Endodermal cell (in vitro differentiated cells): ENCODE measurements around the gene ZNF462. TPM values are rescaled to one million over a fixed set of nuclear protein-coding genes. Genes with fewer than 3 reads are reported as not detected.

Experiments used
- DNase-seq: peaks from one replicate; pipeline ENCODE4 v3.0.0-alpha.2; 2017
- H3K27ac ChIP-seq: 2 replicates; pipeline ENCODE4 v1.5.1; 2013; ENCODE audit warnings: mild to moderate bottlenecking, low read depth, low read length, moderate library complexity
- H3K27me3 ChIP-seq: 2 replicates; pipeline ENCODE4 v1.6.1; 2013; ENCODE audit warnings: mild to moderate bottlenecking, low read length, moderate library complexity; ENCODE audit not compliant: insufficient read depth, control insufficient read depth, poor library complexity, severe bottlenecking
- H3K36me3 ChIP-seq: 2 replicates; pipeline ENCODE4 v1.7.0; 2013; ENCODE audit warnings: mild to moderate bottlenecking, low read length, moderate library complexity; ENCODE audit not compliant: control insufficient read depth, insufficient read depth
- H3K4me1 ChIP-seq: one replicate; pipeline ENCODE4 v1.7.0; 2013; ENCODE audit warnings: low read length; ENCODE audit not compliant: control insufficient read depth, insufficient read depth
- H3K4me3 ChIP-seq: 2 replicates; pipeline ENCODE4 v1.5.1; 2013; ENCODE audit warnings: mild to moderate bottlenecking, low read length, moderate library complexity
- H3K9ac ChIP-seq: 2 replicates; pipeline ENCODE4 v1.6.1; 2013; ENCODE audit warnings: mild to moderate bottlenecking, low read length, moderate library complexity; ENCODE audit not compliant: poor library complexity, severe bottlenecking; ENCODE audit errors: extremely low read depth
- H3K9me3 ChIP-seq: 2 replicates; pipeline ENCODE4 v1.6.1; 2013; ENCODE audit warnings: mild to moderate bottlenecking, low read length, moderate library complexity; ENCODE audit not compliant: control insufficient read depth
- H3K27ac Mint-ChIP-seq: 2 replicates; pipeline ENCODE4 v1.8.0; 2020; ENCODE audit warnings: mixed read lengths
- H3K27me3 Mint-ChIP-seq: 2 replicates; pipeline ENCODE4 v1.8.0; 2021; ENCODE audit warnings: mild to moderate bottlenecking, mixed read lengths; ENCODE audit not compliant: insufficient read depth
- H3K36me3 Mint-ChIP-seq: 2 replicates; pipeline ENCODE4 v1.8.0; 2020; ENCODE audit warnings: low read depth, mixed read lengths
- H3K4me1 Mint-ChIP-seq: 2 replicates; pipeline ENCODE4 v1.8.0; 2020; ENCODE audit warnings: mixed read lengths
- H3K4me3 Mint-ChIP-seq: 2 replicates; pipeline ENCODE4 v1.8.0; 2020; ENCODE audit warnings: mild to moderate bottlenecking, moderate library complexity, mixed read lengths
- H3K9me3 Mint-ChIP-seq: 2 replicates; pipeline ENCODE4 v1.8.0; 2020; ENCODE audit warnings: mild to moderate bottlenecking, mixed read lengths
- WGBS, 2 experiments: methylation state at CpG; one replicate each; pipeline versions ENCODE4 v1.1.5 to v1.1.7; 2013; ENCODE audit warnings: missing lambda C conversion rate in 2 of 2, mixed read lengths in 1 of 2; ENCODE audit not compliant: insufficient coverage in 1 of 2, insufficient read length in 1 of 2; 5-methylcytosine and 5-hydroxymethylcytosine counted together
- total RNA-seq, 2 donors: library from RNA; stranded (reverse); fragmentation: NEBNext Ultra II Directional in 1 of 2; extraction: Animal tissue kit (Norgen Biotek cat#: 25700) in 1 of 2; gene quantifications; 2 replicates in 1 of 2; 3 replicates in 1 of 2; pipeline ENCODE4 v1.2.1, GENCODE V29; 2021
- TF ChIP-seq, protein P1 (sequence below): fragments of 200-600 bp; sonication (generic); conservative IDR thresholded peaks from 2 replicates; pipeline ENCODE4 v1.5.0; 2021; ENCODE audit warnings: antibody characterized with exemption, mild to moderate bottlenecking

Gene ZNF462
- total RNA-seq, 2 donors from 2014 or later = 68.2 to 88.4 TPM

DNA sequence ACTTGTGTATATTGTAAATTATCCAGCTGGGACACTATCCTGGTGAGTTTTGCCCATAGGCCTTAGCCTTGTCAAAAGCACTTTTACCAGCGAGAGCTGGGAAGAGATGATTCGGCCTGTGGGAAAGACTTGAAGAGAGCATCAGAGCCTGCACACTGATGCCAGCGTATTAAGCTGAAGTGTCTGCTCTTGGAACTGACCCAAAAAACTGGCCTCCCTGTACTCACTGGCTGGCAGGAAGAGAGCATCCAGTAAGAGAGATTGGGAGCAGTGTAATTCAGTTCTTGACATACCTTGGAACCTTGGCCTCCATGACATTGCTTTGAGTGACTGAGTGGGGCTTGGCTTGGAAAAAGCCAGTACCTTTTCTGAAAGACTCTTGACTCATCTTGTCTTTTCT is 73.7 kb downstream of the ZNF462 start:
- Mint-ChIP-seq H3K27ac (no peak overlapping the region), H3K9me3 (no peaks in the 10 kb centered on the region), H3K4me3 (no peak overlapping the region), H3K27me3 (no peaks in the 10 kb centered on the region), H3K4me1 (no peaks in the 10 kb centered on the region), H3K36me3 (peaks cover 70% of the 10 kb centered on the region)
- no peak for DNase-seq
- H3K27ac ChIP-seq = no peak overlapping the region
- no peak overlapping the region for H3K9ac ChIP-seq
- 97% methylated on average over 3 of the region's 3 CpGs for WGBS, 2 experiments
- H3K27me3 ChIP-seq = no peaks in the 10 kb centered on the region
- H3K36me3 ChIP-seq = peaks cover 94% of the 10 kb centered on the region
- H3K4me3 ChIP-seq = no peak overlapping the region
- no peaks in the 10 kb centered on the region for H3K4me1 ChIP-seq
- H3K9me3 ChIP-seq = no peaks in the 10 kb centered on the region
- TF ChIP-seq, protein P1, sequence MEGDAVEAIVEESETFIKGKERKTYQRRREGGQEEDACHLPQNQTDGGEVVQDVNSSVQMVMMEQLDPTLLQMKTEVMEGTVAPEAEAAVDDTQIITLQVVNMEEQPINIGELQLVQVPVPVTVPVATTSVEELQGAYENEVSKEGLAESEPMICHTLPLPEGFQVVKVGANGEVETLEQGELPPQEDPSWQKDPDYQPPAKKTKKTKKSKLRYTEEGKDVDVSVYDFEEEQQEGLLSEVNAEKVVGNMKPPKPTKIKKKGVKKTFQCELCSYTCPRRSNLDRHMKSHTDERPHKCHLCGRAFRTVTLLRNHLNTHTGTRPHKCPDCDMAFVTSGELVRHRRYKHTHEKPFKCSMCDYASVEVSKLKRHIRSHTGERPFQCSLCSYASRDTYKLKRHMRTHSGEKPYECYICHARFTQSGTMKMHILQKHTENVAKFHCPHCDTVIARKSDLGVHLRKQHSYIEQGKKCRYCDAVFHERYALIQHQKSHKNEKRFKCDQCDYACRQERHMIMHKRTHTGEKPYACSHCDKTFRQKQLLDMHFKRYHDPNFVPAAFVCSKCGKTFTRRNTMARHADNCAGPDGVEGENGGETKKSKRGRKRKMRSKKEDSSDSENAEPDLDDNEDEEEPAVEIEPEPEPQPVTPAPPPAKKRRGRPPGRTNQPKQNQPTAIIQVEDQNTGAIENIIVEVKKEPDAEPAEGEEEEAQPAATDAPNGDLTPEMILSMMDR = no peak

GRCh38 chr9:106941916-106942315 is 79.0 kb downstream of the ZNF462 start:
- Histone ChIP-seq H3K9ac (no peak overlapping the region), H3K4me1 (no peaks in the 10 kb centered on the region), H3K27ac (no peak overlapping the region), H3K9me3 (no peaks in the 10 kb centered on the region), H3K36me3 (peaks cover 89% of the 10 kb centered on the region), H3K4me3 (no peak overlapping the region), H3K27me3 (no peaks in the 10 kb centered on the region)
- Mint-ChIP-seq H3K9me3 (no peaks in the 10 kb centered on the region), H3K27me3 (no peaks in the 10 kb centered on the region), H3K36me3 (peaks cover 60% of the 10 kb centered on the region), H3K4me3 (no peak overlapping the region), H3K27ac (no peak overlapping the region), H3K4me1 (no peaks in the 10 kb centered on the region)
- DNase-seq = no peak
- TF ChIP-seq, protein P1 = no peak
- WGBS, 2 experiments = 94 to 100% methylated on average over 2 of the region's 2 CpGs

- Histone ChIP-seq H3K9me3 (no peaks in the 10 kb centered on the region), H3K27me3 (no peaks in the 10 kb centered on the region), H3K4me1 (no peaks in the 10 kb centered on the region), H3K9ac (no peak overlapping the region), H3K4me3 (no peak overlapping the region), H3K27ac (no peak overlapping the region), H3K36me3 (peaks cover 74% of the 10 kb centered on the region)
- no peak overlapping the region for H3K27ac Mint-ChIP-seq
- peaks cover 51% of the 10 kb centered on the region for H3K36me3 Mint-ChIP-seq
- H3K9me3 Mint-ChIP-seq = no peaks in the 10 kb centered on the region
- TF ChIP-seq, protein P1 = no peak
- WGBS, 2 experiments = 94 to 100% methylated on average over 4 to 5 of the region's 5 CpGs
- no peak overlapping the region for H3K4me3 Mint-ChIP-seq
- DNase-seq = no peak
- H3K27me3 Mint-ChIP-seq = no peaks in the 10 kb centered on the region
- H3K4me1 Mint-ChIP-seq = no peaks in the 10 kb centered on the region
These were observed 83.0 kb downstream of the ZNF462 start for GRCh38 chr9:106945727-106946660.
